B cell (primary cell): Measurements from ENCODE around the gene HYLS1. TPM values are rescaled to one million over a fixed set of nuclear protein-coding genes. Genes with fewer than 3 reads are reported as not detected.
A peak's percentile ranks its signal among the peaks of the same experiment; 100 is the strongest.

Source experiments
- ATAC-seq: fragments of 200-7000 bp; cut with Tn5 transposase; one replicate; pipeline ENCODE4 v1.10.0; 2021; ENCODE audit warnings: low read depth, mild to moderate bottlenecking, moderate number of reproducible peaks, moderate library complexity
- CTCF ChIA-PET: fragments of 350-600 bp; sonication (Branson Sonifier 250); formaldehyde crosslinking; loops from one replicate; lab custom pipeline; 2021; ENCODE audit warnings: antibody characterized with exemption, inconsistent platforms; lab: Charles Lee
- POLR2A ChIA-PET: fragments of 350-600 bp; sonication (Branson Sonifier 250); formaldehyde crosslinking; loops from one replicate; lab custom pipeline; 2021; ENCODE audit warnings: antibody characterized with exemption; lab: Charles Lee
- DNase-seq: peaks from one replicate; pipeline ENCODE4 v3.0.0; 2013
- H2AFZ ChIP-seq: 2 replicates; pipeline ENCODE4 v1.6.1; 2012; ENCODE audit warnings: mild to moderate bottlenecking, low read depth, low read length; ENCODE audit not compliant: insufficient read depth, poor library complexity, severe bottlenecking
- H3K27ac ChIP-seq, 2 donors: 1 replicate in 1 of 2; 2 replicates in 1 of 2; pipeline ENCODE4 v1.5.1; 2012 to 2013; ENCODE audit warnings: low read length in 2 of 2, mild to moderate bottlenecking in 2 of 2, moderate library complexity in 1 of 2
- H3K27me3 ChIP-seq, 4 experiments: fragments of 200-600 bp in 1 of 4; sonication (generic) in 1 of 4; replicated peaks in 1 of 4; 1 replicate in 2 of 4; 2 replicates in 2 of 4; pipeline versions ENCODE4 v1.6.1 to v1.7.0; 2013 to 2016; ENCODE audit warnings: low read length in 3 of 4, mild to moderate bottlenecking in 2 of 4, mixed read lengths in 1 of 4, moderate library complexity in 1 of 4; ENCODE audit not compliant: insufficient read depth in 4 of 4, control insufficient read depth in 3 of 4; ENCODE audit errors: control extremely low read depth in 1 of 4
- H3K36me3 ChIP-seq, 2 experiments: replicated peaks in 1 of 2; 1 replicate in 1 of 2; 2 replicates in 1 of 2; pipeline versions ENCODE4 v1.6.1 to v1.7.1; 2013; ENCODE audit warnings: low read length in 1 of 2; ENCODE audit not compliant: insufficient read depth in 2 of 2, control insufficient read depth in 1 of 2; ENCODE audit errors: control extremely low read depth in 1 of 2, extremely low read depth in 1 of 2
- H3K4me1 ChIP-seq, 2 donors: fragments of 200-600 bp in 1 of 2; sonication (generic) in 1 of 2; 1 replicate in 1 of 2; 2 replicates in 1 of 2; pipeline versions ENCODE4 v1.5.1 to v1.6.1; 2013 to 2017; ENCODE audit warnings: low read length in 2 of 2; ENCODE audit not compliant: control insufficient read depth in 2 of 2, insufficient read depth in 2 of 2
- H3K4me2 ChIP-seq: replicated peaks from 2 replicates; pipeline ENCODE3; 2012; ENCODE audit warnings: mild to moderate bottlenecking, low read depth, low read length; ENCODE audit not compliant: poor library complexity, severe bottlenecking
- H3K4me3 ChIP-seq, 5 experiments: fragments of 200-600 bp in 1 of 5; sonication (generic) in 1 of 5; 1 replicate in 3 of 5; 2 replicates in 2 of 5; pipeline versions ENCODE4 v1.5.1 to v1.7.0; 2011 to 2016; ENCODE audit warnings: low read length in 4 of 5, mild to moderate bottlenecking in 4 of 5, low read depth in 2 of 5, control low read depth in 1 of 5, moderate library complexity in 1 of 5; ENCODE audit not compliant: insufficient read depth in 1 of 5; ENCODE audit errors: control extremely low read depth in 1 of 5, extremely low read depth in 1 of 5
- H3K79me2 ChIP-seq: fragments of 200-600 bp; sonication (generic); one replicate; pipeline ENCODE4 v1.6.0; 2016; ENCODE audit warnings: low read length; ENCODE audit not compliant: control insufficient read depth, insufficient read depth
- H3K9ac ChIP-seq: fragments of 200-600 bp; sonication (generic); 2 replicates; pipeline ENCODE4 v1.6.1; 2017; ENCODE audit warnings: mild to moderate bottlenecking, low read length, moderate library complexity
- H3K9me3 ChIP-seq, 3 donors: one replicate each; pipeline versions ENCODE4 v1.6.1 to v1.7.1; 2013; ENCODE audit warnings: low read length in 2 of 3; ENCODE audit not compliant: control insufficient read depth in 2 of 3, insufficient read depth in 1 of 3; ENCODE audit errors: control extremely low read depth in 1 of 3
- H4K20me1 ChIP-seq: 2 replicates; pipeline ENCODE4 v1.6.0; 2012; ENCODE audit warnings: mild to moderate bottlenecking, low read length; ENCODE audit not compliant: insufficient read depth, control insufficient read depth, poor library complexity, severe bottlenecking
- H3K27ac Mint-ChIP-seq: one replicate; pipeline ENCODE4 v1.8.0; 2021; ENCODE audit warnings: mixed read lengths
- H3K27me3 Mint-ChIP-seq: one replicate; pipeline ENCODE4 v1.8.0; 2021; ENCODE audit warnings: mixed read lengths
- H3K4me1 Mint-ChIP-seq: one replicate; pipeline ENCODE4 v1.8.0; 2021; ENCODE audit warnings: mixed read lengths
- H3K4me3 Mint-ChIP-seq: one replicate; pipeline ENCODE4 v1.8.0; 2021; ENCODE audit warnings: mixed read lengths
- H3K9me3 Mint-ChIP-seq: one replicate; pipeline ENCODE4 v1.8.0; 2022; ENCODE audit warnings: mixed read lengths; ENCODE audit not compliant: insufficient read depth
- CTCF ChIP-seq: fragments of 200-600 bp; IDR thresholded peaks from one replicate; pipeline ENCODE4 v1.8.0; 2022; ENCODE audit warnings: antibody characterized with exemption, mild to moderate bottlenecking
- EZH2 ChIP-seq: IDR thresholded peaks from 2 replicates; pipeline ENCODE4 v1.6.1; 2012; ENCODE audit warnings: borderline replicate concordance, low read depth, mild to moderate bottlenecking, moderate library complexity, low read length; ENCODE audit not compliant: insufficient read depth, poor library complexity, severe bottlenecking
- WGBS: methylation state at CpG from one replicate; pipeline ENCODE4 v1.1.5; 2013; ENCODE audit warnings: missing lambda C conversion rate; ENCODE audit not compliant: insufficient coverage; 5-methylcytosine and 5-hydroxymethylcytosine counted together
- intact Hi-C: fragments of 100-400 bp; cut with micrococcal nuclease; formaldehyde crosslinking; loops from one replicate; pipeline ENCODE4 v1.10.0; 2022
- polyA plus RNA-seq: library from polyadenylated mRNA; depleted of rRNA; stranded (reverse); fragments of >200 nt; gene quantifications from 2 replicates; pipeline ENCODE4 v1.2.3, GENCODE V29; 2012
- total RNA-seq, 2 donors: library from RNA; stranded (reverse); fragments of 120-200 nt in 1 of 2; gene quantifications; 1 replicate in 1 of 2; 2 replicates in 1 of 2; pipeline versions ENCODE4 v1.2.3 to v1.2.4, GENCODE V29; 2013 to 2022

HYLS1 gene
- total and polyA plus RNA-seq, 2 donors (not counting 1 experiment from before 2014, with no cell fraction given): 3.1 to 9.4 TPM

GRCh38 chr11:125873881-125874555 lies 13.4 kb upstream of the HYLS1 start:
- POLR2A ChIA-PET: interaction anchor here (0.6 kb wide), 1 partner anchor 148 kb away, joined by 5 read pairs; no protein-coding TSS in a partner anchor
- peaks cover 6% of the 10 kb centered on the region for H3K9me3 Mint-ChIP-seq
- Histone ChIP-seq H3K27me3 (no peaks in the 10 kb centered on the region), H3K4me2 (no peak overlapping the region), H4K20me1 (no peaks in the 10 kb centered on the region), H3K9me3 (peaks cover 1 to 18% (median 8%) of the 10 kb centered on the region in 3 donors), H3K4me1 (peaks cover 0 to 3% of the 10 kb centered on the region in 2 donors), H3K36me3 (no peaks in the 10 kb centered on the region), H3K9ac (no peak overlapping the region), H3K4me3 (no peak overlapping the region), H2AFZ (no peak overlapping the region), H3K27ac (no peak overlapping the region), H3K79me2 (no peaks in the 10 kb centered on the region)
- no peak overlapping the region for H3K4me3 Mint-ChIP-seq
- H3K4me1 Mint-ChIP-seq: peaks cover 10% of the 10 kb centered on the region
- DNase-seq (no peak), ATAC-seq (no peak)
- no peak overlapping the region for H3K27ac Mint-ChIP-seq
- intact Hi-C loops: loop anchor here (1.0 to 10.0 kb wide), 5 partner anchors 13 to 1229 kb away; partner anchors contain the start of genes CHEK1 and HYLS1
- WGBS: 95% methylated on average over 7 of the region's 20 CpGs
- no peaks in the 10 kb centered on the region for H3K27me3 Mint-ChIP-seq
- TF ChIP-seq EZH2 (no peak), CTCF (no peak)
- CTCF ChIA-PET: interaction anchor here (1.3 to 1.4 kb wide), 2 partner anchors 14 to 150 kb away, joined by 3 to 9 read pairs; partner anchors contain the start of gene HYLS1

GRCh38 chr11:125874556-125875124 lies 12.8 kb upstream of the HYLS1 start:
- ChIA-PET POLR2A (no interaction called here), CTCF (interaction anchor here (1.0 to 2.2 kb wide), 9 partner anchors 11 to 470 kb away, joined by 3 to 9 read pairs (median 4); partner anchors contain the start of genes HYLS1 and PUS3)
- Histone ChIP-seq H3K27ac (no peak overlapping the region), H4K20me1 (no peaks in the 10 kb centered on the region), H3K4me1 (peaks cover 0 to 3% of the 10 kb centered on the region in 2 donors), H3K9ac (no peak overlapping the region), H3K4me2 (no peak overlapping the region), H3K36me3 (no peaks in the 10 kb centered on the region), H3K4me3 (no peak overlapping the region), H3K79me2 (no peaks in the 10 kb centered on the region), H3K27me3 (no peaks in the 10 kb centered on the region), H2AFZ (no peak overlapping the region), H3K9me3 (peaks cover 1 to 18% (median 8%) of the 10 kb centered on the region in 3 donors)
- no peaks in the 10 kb centered on the region for H3K27me3 Mint-ChIP-seq
- peaks cover 10% of the 10 kb centered on the region for H3K4me1 Mint-ChIP-seq
- H3K4me3 Mint-ChIP-seq: no peak overlapping the region
- no peak for TF ChIP-seq EZH2
- peak; percentile 74 for TF ChIP-seq CTCF
- peaks cover 6% of the 10 kb centered on the region for H3K9me3 Mint-ChIP-seq
- intact Hi-C loops: loop anchor here (1.0 to 10.0 kb wide), 5 partner anchors 13 to 1230 kb away; partner anchors contain the start of genes CHEK1 and HYLS1
- ATAC-seq: peak; percentile 49
- 0% methylated on average over 5 of the region's 8 CpGs for WGBS
- peak; percentile 63 for DNase-seq
- no peak overlapping the region for H3K27ac Mint-ChIP-seq
